ENCODE results near the gene DNAJB1.
"Not testable (repeated sequence)": the region's sequence is repeated elsewhere in the genome, so short reads cannot be mapped to it uniquely, and the experiment has no call there.

DNAJB1 gene

DNA sequence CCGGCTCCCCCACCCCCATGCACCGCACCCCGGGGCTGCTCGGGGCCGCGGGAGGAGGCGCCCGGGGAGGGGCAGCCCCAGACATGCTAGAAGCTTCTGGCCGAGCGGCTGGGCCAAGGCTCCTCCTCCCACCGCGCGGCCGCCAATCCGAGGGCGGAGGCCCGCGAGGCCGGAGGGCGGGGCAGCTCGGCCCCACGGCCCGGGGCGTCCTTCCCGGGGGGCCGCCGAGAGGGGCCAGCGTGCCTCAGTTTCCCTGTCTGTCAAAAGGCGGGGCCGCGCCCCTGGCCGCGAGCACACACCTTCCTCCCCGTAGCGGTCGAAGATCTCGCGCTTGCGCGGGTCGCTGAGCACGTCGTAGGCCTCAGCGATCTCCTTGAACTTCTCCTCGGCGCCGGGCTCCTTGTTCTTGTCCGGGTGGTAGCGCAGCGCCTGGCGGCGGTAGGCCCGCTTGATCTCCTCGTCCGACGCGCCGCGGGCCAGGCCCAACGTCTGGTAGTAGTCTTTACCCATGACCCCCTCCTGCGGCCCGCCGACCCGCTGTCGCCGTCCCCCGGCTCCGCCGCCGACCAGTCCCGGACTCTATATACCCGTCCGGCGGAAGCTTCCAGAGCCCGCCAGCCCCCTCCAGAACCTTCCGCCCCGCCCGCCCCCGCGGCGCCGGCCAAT, at the start of gene DNAJB1:
DNAJB1 (minus strand) TSS at position 558 of the 666 bp plus-strand sequence; CDS start at position 510, 48 bp downstream.
- peak; percentile 88 for DNase-seq

DNA sequence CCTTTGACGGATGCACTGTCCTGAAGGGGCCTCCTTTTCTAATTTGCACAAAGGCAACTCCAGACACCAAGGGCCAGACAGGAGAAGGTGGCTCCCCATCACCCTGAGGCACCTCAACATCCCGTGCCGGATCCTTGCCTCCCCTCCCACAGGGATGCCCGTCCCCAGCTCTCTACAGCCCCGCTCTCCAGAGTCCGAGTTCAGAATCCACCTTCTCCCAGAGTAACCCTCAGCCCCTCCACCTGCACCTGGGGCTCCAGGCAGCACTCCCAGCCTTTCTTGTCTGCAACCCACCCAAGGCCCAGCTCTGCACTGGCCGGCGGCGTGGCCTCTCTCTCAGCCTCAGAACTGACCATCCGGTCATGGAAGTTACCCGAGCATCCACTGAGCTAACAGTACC, 48.9 kb upstream of the DNAJB1 start:
- DNase-seq = no peak

DNA sequence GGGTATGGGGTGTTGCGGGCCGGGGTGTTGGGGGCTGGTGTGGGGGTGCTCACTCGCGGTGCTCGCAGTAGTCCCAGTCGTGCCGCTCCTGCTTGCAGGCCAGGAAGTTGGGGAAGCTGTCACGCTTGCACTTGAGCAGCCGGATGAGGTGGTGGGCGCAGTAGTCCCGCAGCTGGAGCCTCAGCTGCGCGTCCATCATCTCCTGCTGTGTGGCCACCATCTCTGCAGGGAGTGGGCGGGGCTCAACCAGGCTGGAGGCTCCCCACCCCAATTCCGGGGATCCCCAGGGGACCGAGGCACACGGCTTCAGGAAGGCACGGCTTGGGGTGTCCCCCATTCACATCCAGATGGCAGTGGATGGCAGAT, 48.5 kb upstream of the DNAJB1 start:
- DNase-seq = no peak

DNA sequence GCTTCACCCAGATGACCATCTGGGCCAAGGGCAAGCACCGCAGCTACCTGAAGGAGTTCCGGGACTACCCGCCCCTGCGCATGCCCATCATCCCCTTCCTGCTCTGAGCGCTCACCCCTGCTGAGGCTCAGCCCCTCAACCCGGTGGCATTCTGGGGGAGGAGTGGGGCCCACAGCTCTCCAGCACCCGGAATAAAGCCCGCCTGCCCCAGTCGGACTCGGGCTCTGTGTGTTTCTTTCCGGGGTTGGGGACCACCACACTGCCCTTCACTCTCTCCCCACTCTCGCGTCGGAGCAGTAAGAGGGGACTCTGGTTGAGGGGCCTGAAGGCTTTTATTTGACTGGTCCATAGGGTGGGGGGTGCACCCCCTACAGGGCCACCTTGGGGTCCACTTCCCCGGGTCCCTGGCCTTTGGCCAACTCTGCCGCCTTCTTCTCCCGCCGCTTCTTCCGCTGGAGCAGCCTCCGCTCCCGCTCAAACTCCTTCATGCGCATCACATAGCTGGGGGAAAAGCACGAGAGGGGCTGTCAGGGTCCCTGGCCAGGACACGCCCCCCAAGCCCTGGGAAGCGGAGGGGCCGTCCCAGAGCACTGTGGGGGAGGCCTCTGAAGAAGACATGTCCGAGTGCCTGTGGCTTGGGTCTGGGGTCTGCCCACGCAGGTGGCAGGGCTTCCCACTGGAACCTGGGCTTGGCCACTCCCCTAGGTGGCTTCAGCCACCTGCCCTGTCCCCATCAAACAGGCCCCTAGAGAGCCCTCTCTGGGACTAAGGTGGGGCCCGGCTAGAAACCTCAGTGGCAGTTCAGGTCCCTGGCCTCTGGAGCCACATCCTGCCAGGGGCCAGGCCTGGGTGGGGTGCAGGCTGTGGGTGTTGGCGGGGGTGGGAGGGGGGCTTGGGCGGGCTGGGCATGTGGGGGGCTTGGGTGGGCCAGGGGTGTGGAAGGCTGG, 47.8 kb upstream of the DNAJB1 start:
- DNase-seq = no peak

DNA sequence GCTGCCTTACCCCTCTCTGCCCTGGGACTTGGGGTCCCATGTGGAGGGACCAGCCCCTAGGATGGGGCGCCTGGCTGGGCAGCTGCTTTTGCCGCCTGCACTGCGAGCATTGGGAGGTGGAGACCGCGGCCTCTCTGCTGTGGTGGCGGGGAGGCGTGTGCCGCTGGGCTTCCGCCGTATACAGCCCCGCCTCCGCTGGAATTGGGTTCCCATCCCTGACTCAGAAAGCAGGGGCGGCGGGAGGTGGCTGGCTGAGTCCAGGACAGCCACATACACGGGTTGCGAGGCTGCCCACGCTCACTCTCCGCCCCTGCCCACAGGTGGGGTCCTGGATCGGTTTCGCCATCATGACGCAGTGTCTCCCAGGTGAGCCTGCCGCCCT, 47.1 kb upstream of the DNAJB1 start:
- DNase-seq = no peak

DNA sequence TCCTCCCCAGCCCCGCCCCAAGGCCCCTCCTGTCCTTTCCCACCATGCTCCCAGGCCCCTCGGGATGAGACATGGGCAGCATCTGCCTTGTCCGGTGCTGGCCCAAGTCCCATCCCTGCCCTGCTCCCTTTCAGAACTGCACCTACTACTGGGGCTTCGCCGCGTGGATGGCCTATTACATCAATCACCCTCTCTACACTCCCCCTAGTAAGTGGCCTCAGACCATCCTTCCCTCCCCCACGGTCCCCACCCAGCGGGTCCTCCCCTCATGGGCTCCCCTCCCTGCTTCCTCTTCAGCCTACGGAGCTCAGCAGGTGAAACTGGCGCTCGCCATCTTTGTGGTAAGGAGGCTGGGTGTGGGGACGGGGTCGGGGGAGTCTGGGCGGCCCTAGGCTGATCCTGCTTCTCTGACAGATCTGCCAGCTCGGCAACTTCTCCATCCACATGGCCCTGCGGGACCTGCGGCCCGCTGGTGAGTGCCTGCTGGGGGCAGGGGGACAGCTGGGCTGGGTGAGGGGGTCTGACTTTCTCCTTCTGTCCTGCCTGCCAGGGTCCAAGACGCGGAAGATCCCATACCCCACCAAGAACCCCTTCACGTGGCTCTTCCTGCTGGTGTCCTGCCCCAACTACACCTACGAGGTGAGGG, 46.6 kb upstream of the DNAJB1 start:
- DNase-seq = not testable (repeated sequence)

DNA sequence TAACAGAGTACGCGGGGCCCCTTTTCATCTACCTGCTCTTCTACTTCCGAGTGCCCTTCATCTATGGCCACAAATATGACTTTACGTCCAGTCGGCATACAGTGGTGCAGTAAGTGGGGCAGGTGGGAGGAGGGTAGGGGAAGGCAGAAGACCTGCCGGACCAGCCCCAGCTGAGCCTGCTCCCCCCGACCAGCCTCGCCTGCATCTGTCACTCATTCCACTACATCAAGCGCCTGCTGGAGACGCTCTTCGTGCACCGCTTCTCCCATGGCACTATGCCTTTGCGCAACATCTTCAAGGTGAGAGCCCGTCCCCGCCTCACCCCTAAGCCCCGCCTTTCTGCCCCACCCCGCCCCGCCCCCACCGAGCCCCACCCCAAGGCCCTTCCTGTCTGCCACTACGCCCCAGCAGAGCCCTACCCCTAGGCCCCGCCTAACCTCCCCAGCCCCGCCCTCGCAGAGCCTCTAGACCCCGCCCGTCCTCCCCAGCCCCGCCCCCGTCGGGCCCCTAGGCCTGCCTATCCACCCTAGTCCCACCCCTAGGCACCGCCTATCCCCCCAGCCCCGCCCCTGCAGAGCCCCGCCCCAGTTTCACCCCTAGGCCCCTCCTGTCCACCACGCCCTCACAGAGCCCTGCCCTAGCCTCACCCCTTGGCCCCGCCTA, 45.9 kb upstream of the DNAJB1 start:
- DNase-seq = peak; percentile 92

DNA sequence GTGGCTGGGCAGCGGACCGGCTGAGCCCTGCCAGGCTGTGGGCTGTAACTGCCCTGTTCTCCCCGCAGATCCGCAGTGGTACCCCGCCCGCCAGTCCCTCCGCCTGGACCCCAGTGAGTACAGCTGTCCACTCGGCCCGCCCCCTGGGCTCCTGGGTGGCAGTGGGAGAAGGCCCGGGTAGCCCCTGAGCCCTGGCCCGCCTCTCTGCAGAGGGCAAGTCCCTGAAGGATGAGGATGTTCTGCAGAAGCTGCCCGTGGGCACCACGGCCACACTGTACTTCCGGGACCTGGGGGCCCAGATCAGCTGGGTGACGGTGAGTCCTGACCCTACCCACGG, 45.4 kb upstream of the DNAJB1 start:
- DNase-seq = no peak

DNA sequence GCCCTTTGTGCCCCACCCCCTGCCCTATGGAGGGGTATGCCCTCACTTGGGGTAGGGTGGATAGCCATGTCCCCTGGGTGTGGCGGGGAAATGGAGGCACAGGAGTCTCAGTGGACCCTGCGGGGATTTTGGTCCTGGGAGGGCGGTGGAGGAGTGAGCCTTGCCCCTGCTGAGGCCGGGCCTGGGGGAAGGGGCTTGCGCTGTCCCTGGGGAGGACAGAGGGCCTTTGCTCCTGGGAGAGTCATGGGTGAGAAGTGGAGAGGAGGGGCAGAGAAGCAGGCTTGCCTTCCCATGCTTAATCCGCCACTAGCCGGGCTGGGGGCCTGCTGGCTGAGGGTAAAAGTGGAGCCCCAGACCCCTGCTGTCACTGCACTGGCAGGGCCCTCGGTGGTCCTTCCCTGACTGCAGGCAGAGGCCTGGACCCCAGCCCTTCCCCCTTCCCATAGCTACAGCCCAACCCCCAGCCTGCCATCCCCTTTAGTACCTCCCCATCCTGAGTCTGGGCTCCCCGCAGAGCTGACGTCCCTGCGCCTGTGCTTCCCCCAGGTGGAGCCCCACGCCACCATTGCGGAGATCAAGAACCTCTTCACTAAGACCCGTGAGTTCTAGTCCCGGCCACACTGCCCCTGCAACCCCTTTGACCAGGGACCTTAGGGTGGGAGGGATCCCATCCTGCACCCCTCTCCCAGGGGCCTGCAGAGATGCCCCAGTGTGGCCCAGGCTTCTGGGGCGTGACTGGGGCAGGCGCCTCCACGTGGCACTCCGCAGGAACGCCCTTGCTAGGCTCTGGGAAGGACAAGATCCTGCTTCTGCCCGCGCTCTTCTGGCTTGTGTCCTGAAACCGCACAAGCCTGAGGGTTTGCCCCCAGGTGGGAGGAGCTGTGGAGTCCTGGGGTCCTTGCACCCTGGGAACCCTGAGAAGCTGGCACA, 44.7 kb upstream of the DNAJB1 start:
- DNase-seq = no peak

DNA sequence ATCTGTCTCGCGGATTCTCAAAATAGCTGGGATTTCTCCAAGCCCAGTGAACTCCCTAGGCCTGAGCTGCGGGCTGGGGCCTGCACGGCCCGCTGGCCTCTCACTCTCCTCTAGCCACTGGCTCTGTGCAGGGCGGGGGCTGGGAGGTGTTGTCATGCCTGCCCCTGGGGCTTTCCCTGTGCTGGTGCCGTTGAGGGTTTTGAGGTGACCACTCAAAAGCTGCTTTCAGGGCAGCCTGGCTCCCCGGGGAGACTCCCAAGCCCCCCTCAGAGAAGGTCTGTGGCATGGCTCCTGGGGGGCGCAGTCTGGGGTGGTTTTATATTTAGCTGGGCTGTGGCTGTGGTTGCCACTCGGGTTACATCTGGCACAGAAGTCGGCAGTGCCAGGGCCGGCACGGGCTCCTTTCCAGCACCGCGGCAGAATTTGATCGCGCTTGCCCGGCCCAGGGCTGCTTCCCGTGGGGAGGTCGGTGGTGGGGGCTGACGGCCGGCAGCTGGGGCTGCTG, 43.7 kb upstream of the DNAJB1 start:
- no peak for DNase-seq

DNA sequence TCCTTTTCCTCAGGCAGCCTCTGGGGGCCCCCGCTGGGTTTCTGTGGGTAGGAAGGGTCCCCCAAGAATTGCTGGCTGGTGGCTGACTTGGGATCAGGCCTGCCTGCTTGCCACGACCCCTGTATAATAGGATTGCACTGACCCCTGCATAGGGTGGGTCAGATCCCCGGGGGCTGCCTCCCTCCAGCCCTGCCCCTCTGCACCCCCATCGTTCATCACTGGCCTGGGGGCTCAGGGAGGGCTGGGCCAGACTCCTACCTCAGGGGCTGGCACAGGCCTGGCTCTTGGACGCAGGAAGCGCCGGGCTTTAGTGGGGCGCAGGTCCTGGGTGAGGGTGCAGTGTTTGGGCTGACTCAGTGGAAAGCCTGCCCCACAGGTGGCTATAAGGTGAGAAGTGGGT, 43.1 kb upstream of the DNAJB1 start:
- DNase-seq = no peak

DNA sequence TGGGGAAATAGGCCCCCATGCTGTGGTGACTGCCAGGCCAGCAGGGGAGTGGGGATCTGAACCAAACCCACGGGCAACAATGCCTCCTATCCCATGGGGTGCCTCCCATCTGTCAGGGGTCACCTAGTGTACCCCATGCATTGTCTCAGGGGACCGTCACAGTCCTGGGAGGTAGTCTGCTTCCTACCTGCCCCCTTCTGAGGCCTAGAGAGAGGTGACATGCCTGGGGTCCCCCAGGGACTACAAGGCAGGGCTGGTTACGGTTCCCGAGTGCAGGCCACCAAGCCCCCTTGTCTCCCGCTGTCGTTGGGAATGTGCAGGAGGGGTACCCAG, 42.5 kb upstream of the DNAJB1 start:
- DNase-seq = no peak

DNA sequence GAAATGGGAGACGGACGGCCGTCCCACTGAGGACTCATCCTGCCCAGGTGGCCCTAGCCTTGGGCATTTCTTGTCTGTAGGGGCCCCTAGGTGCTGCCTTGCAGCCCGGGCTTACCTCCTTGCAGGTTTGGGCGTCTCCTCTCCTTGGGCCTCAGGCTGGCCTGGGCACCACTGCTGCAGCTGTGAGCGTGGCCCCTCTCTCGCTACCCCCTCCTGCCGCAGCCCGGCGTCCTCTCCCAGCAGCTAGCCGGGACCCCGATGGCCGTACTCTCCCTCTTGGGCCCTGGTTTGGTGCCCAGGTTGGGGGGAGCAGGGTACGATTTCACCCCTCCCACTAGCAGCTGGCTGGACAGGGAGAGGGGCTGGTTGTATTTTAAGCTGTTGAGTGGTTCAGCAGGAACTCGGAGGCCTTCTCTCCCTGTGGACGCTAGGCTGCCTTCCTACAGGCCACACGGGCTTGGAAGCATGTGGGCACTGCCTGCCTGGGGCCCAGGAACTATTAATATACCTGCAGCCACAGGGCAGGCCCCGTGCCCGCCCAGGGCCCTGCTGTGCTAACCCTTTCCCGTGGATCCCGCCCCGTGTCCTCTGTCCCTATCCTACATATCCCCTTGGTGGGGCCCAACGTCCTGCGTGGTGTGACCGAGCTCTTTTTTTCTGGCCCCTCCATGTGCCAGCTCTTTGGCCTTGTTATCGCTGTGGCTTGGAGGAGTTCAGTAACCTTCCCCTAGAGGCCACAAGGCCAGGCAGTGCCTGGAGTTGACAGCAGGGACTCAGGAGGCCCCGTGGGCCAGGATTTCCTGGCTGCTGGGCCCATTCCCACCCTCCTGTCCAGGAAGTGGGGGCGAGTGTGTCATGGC, 41.9 kb upstream of the DNAJB1 start:
- peak; percentile 73 for DNase-seq

DNA sequence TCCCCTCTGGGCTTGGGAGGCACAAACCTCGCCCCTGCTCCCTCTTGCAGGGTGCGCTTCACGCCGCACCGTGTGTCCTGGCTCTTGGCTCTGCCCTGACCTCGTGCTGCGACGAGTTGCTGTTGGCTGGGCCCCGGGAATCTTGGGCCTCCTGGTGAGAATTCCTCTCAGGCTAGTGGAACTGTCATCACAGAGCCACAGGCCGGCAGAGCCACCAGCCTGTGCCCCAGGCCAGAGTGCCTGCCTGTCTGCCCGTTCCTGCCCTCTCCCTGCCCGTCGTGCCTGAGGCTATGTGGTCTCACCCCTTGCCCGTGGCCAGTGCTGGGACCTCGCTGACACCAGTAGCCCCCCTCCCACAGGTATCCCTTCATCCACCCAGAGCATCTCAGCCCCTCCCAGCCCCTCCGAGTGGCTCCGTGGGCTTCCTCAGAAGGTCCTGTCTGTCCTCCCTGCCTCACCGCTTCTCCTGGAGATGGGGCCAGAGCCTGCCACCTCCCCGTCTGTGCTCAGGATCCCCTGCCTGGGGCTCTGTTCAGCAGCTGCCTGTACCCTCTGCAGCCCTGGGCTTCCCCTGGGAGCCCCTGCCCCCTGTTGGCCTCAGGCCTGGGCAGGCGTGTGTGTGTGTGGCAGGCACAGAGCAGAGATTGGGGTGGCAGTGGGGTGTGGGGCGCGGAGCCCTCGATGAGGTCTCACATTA, 40.3 kb upstream of the DNAJB1 start:
- no peak for DNase-seq

DNA sequence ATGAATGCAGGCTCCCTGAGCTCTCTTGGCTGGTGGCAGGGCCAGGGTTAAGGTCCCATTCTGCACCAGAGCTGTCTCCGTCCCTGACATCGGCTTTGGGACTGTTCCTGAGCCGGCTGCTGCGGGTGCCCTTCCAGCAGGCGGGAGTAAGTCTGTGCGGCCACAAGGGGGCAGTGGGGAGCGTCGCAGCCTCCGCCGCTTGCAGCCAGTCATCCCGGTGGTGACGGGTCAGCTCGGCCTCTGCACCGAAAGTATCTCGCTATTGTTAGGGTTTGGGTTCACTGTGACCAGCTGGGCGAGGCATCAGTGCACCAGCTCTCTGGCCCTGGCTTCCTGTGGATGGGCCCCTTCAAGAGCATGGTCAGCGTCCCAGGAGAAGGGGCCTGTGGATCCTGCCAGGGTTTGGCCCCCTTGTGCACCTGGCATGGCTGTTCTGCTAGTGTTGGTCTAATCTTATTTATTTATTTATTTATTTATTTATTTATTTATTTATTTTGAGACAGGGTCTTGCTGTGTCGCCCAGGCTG, 38.5 kb upstream of the DNAJB1 start:
- DNase-seq = peak; percentile 92

DNA sequence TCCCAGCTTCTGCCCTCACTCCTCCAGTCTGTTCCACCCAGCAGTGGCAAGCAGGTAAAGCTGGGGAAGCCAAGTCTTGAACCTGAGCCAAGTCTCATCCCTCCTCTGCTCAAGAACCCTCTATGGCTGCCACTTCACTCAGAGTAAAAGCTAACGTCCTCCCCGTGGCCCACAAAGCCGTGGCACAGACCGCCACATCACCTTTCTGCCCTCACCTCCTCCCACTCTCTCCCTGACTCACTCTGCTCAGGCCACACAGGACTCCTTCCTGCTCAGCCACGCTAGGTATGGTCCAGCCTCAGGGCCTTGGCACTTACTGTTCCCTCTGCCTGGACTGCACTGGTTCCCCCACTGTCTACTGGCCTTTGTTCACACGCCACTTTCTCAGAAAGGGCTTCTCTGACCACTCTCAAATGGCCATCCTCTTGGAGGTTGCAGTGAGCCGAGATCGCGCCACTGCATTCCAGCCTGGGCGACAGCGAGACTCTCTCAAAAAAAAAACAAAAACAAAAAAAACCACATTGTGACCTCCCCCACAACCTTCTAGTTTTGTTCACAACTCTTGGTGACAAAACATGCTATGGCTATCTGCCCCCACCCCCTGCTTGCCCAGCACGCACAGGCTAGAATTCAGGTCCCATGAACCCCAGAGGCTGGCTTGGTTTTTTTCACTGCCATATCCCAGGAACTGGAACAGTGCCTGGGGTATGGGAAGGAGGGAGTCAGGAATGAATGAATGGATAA, 37.9 kb upstream of the DNAJB1 start:
- no peak for DNase-seq

DNA sequence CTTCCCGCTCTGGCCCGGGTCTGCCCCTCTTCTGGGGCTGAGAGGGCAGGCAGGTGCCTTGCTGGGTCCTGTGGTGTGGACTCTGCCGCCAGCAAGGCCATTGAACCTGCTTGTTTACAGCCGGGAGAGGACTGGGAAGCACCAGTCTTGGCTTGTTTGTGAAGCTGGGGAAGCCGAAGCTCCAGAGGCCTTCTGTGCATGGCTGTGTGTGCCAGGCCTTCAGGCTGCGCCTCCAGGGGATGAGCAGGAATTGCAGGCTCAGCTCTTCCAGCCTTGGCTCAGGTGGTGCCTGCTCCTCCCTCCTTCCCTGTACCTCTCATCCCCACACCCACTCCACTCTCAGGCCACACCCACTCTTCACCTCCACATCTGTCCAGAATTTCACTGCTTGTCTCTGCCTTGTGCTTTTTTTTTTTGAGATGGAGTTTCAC, 36.2 kb upstream of the DNAJB1 start:
- no peak for DNase-seq

DNA sequence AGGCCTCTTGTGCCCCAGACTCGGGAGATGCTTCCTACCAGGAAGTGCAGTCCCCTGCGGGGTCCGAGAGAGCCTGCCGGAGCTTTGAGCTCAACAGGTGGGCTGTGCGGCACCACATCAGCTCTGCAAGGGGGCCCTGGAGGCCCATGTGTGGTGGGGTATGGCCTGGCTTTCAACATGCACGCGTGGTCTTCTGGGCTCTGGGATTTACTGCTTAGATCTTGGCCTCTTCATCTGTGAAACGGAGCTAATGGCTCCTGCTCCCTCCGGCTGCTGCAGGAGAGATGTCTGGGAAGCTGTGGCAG, 35.7 kb upstream of the DNAJB1 start:
- no peak for DNase-seq

DNA sequence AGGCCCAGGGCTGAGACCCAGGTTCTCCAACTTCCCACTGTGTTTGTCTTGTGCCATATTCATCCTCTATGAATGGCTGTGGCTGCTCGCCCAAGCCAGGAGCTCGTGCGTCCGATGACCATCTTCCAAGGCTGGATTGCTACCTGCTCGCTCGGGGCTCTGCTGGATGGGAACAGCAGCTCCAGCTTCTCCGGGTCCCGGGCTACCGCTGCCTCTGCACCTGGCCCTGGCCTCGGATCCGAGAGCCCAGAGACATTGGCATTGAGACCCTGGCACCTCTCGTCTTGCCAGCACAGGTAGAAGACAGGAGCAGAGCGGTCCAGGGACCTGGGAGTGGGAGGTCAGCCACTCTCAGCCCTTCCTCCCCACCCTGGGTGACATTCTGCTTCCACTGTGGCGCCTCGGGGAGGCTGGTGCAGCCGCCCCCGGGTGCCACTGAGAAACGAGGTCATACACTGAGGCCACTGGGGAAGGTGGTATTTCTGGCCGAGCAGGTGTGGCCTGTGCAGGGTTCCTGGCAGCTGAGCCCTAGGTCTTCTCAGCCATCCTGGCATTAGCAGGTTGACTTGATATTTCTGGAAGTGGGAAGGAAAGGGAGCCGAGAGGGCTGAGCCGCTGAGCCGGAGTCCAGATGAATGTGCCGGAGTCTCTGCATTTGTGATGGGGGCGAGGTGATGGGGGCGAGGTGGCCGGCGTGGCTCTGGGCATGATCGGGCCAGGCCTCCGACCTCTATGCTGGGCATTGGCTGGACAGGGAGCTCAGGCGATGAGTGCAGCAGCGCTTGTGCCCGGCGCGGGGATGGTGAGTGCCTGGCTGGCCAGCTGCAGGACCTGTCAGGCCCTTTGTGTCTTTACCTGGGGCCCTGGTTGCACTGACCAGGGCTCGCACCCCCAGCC, 35.1 kb upstream of the DNAJB1 start:
- no peak for DNase-seq

Data from hematopoietic multipotent progenitor cell treated with erythropoietin and hydrocortisone succinate and interleukin-3 and kit ligand, for 4 days (in vitro differentiated cells).